Measurements from ENCODE around the gene PITX2. TPM values are rescaled to one million over a fixed set of nuclear protein-coding genes. Genes with fewer than 3 reads are reported as not detected.

Gene PITX2
- total RNA-seq, 1 donor from 2014 or later = 13.8 TPM

DNA sequence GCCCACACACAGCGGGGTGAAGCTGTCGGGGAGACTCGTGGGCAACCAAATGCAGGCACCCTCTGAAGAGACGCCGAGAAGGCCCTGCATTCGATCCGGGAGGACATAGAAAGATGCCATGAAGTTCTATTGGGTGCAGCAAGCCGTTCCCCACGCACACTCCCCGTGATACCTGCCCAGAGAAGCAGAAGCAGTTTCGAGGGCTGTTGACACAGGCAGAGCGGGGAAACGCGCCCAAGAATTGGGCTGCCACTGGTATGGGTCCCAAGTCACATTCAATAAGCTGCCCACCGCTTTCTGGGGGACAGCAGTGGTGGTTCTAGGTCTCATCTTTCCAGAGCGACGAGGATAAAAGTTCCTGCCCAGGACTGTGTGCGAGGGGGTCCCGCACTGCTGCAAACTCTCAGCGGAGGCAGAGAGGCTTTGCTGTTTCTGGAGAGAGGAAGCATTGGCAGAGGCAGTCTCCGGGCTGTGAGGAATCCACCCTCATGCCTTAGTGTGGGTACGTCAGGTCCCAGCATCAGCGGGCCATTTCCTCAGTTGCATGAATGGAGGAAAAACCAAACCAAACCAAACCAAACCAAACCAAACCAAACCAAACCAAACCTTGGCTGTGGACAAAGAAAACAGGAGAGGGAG is 10.1 kb downstream of the PITX2 start:
- DNase-seq (ENCODE audit: extremely low spot score, unreplicated experiment) = no peak
- Mint-ChIP-seq H3K27ac (no peak overlapping the region), H3K27me3 (peaks cover 85% of the 10 kb centered on the region), H3K4me3 (no peak overlapping the region), H3K4me1 (ENCODE audit: unreplicated experiment) (peaks cover 15% of the 10 kb centered on the region), H3K9me3 (no peaks in the 10 kb centered on the region), H3K36me3 (no peaks in the 10 kb centered on the region)
- TF ChIP-seq, protein P1, sequence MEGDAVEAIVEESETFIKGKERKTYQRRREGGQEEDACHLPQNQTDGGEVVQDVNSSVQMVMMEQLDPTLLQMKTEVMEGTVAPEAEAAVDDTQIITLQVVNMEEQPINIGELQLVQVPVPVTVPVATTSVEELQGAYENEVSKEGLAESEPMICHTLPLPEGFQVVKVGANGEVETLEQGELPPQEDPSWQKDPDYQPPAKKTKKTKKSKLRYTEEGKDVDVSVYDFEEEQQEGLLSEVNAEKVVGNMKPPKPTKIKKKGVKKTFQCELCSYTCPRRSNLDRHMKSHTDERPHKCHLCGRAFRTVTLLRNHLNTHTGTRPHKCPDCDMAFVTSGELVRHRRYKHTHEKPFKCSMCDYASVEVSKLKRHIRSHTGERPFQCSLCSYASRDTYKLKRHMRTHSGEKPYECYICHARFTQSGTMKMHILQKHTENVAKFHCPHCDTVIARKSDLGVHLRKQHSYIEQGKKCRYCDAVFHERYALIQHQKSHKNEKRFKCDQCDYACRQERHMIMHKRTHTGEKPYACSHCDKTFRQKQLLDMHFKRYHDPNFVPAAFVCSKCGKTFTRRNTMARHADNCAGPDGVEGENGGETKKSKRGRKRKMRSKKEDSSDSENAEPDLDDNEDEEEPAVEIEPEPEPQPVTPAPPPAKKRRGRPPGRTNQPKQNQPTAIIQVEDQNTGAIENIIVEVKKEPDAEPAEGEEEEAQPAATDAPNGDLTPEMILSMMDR (conservative IDR thresholded peaks at IDR 0.05) = no peak

DNA sequence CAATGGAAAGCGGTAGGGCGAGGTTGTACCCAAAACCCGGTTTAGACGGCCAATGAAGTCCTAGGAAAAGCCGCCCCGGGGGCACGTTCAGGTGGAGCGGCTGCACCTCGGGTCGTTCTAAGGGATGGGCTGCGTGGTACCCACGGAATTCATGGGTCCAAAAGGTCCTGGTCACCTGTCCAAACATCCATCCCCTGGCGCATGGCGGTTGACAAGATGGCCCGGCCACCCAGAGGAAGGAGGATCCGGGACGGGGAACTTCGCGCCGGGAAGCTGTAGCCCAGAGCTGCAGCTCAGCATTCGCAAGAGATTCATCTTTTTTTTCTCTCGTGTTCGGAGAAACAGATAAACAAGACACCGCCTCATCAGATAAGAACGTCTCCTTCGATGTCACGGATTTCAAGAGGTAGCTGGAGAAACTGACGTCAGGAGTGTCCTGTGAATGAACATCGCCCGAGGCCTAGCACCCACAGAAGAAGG is 10.9 kb downstream of the PITX2 start:
- no peak overlapping the region for H3K27ac Mint-ChIP-seq
- H3K9me3 Mint-ChIP-seq = no peaks in the 10 kb centered on the region
- no peak for DNase-seq (ENCODE audit: extremely low spot score, unreplicated experiment)
- no peaks in the 10 kb centered on the region for H3K36me3 Mint-ChIP-seq
- H3K4me3 Mint-ChIP-seq = no peak overlapping the region
- peaks cover 15% of the 10 kb centered on the region for H3K4me1 Mint-ChIP-seq (ENCODE audit: unreplicated experiment)
- TF ChIP-seq, protein P1 (conservative IDR thresholded peaks at IDR 0.05) = no peak
- H3K27me3 Mint-ChIP-seq = peaks cover 78% of the 10 kb centered on the region

DNA sequence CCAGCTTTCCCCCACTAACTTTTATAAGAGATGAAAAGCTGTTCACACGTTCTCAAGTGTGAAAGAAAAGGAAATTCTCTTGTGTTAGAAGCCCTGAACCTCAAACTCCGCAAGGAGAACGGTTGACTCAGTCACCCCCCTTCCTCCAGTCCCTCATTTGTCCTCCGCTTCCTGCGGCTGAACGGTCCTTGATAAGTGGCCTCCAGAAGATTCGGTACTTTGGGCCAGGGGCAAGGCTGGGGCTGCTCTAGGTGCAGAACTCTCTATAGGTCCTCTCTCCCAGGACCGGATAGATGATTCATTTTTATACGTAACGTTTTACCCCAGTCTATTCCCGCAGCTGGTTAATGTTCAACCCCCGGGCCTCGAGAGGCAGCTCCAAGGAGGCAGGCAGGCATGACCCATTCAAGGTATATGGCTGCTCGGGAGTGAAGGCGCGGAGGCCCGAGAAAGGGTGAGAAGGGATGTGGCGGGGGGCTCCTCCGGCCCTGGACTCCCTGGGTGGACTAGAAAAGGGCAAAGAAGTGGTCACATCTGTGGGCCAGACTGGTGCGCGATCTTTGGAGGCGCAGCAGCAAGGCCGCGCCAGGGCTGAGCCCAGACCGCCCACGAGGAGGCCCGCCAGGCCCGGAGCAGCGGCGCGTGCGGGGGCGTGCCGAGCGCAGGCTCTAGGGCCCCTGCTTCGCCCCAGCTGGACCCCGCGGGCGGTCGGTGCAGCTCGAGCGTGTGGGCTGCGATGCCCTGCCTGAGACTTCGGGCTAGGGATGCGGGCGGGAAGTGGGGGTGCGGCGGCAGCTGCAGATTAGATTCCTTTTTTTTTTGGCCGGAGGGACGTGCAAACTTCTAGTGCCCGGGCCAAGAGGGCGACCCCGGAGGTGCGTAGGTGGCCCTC is 11.7 kb downstream of the PITX2 start:
- H3K36me3 Mint-ChIP-seq = no peaks in the 10 kb centered on the region
- peaks cover 70% of the 10 kb centered on the region for H3K27me3 Mint-ChIP-seq
- DNase-seq (ENCODE audit: extremely low spot score, unreplicated experiment) = no peak
- TF ChIP-seq, protein P1 (conservative IDR thresholded peaks at IDR 0.05) = no peak
- H3K4me3 Mint-ChIP-seq = no peak overlapping the region
- no peaks in the 10 kb centered on the region for H3K9me3 Mint-ChIP-seq
- H3K4me1 Mint-ChIP-seq (ENCODE audit: unreplicated experiment) = peaks cover 11% of the 10 kb centered on the region
- H3K27ac Mint-ChIP-seq = no peak overlapping the region

DNA sequence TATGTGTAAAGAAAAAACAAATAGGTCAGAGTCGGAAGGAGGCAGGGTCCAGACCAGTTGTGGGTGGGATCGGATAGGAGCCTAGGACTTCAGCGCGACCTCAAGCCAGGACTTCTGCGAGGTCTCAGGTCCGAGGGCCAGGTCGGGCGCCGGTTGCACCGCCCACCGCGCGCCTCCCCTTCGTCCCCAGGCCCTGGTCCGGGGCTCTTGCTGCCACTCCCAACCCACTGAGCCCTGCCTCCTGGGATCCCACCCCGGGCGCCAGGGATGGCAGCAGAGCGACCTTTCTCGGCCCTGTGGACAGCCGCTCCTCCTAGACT is 12.3 kb downstream of the PITX2 start:
- H3K4me3 Mint-ChIP-seq = no peak overlapping the region
- no peaks in the 10 kb centered on the region for H3K36me3 Mint-ChIP-seq
- H3K9me3 Mint-ChIP-seq = no peaks in the 10 kb centered on the region
- H3K27me3 Mint-ChIP-seq = peaks cover 64% of the 10 kb centered on the region
- H3K27ac Mint-ChIP-seq = no peak overlapping the region
- TF ChIP-seq, protein P1 (conservative IDR thresholded peaks at IDR 0.05) = no peak
- peaks cover 5% of the 10 kb centered on the region for H3K4me1 Mint-ChIP-seq (ENCODE audit: unreplicated experiment)
- DNase-seq (ENCODE audit: extremely low spot score, unreplicated experiment) = no peak

DNA sequence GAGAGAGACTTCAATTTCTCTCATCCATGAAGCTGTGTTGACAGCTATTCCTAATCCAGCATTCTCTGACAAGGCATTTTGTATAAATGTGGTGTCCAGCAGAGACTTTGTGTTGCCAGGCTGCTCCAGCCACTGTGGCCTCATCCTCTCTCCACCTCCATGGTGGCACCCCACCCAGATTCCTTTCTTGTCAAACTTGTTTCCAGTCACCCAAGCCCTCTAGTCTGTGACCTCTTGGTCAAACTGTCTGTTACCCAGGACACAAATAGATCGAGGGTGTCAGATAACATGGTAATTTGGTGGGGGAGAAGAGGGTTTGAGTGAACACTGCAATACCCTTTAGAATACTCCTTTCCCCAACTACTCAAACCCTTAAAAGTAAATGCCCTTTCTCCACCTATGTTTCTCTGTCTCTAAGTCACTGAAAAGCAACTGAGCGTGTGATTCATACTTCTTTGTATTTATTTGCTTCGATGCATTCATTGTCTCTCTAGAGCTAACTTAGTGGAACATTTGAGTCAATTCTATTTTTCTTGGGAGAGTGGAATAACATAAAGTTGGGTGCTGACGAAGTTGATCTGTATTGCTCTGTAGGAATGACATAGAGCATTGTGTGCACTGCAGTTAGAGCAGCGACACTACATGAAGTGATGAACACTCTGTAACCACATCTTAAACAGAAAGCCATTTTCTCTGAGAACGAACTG is 13.7 kb downstream of the PITX2 start:
- DNase-seq (ENCODE audit: extremely low spot score, unreplicated experiment) = no peak
- H3K27ac Mint-ChIP-seq = no peak overlapping the region
- peaks cover 50% of the 10 kb centered on the region for H3K27me3 Mint-ChIP-seq
- TF ChIP-seq, protein P1 (conservative IDR thresholded peaks at IDR 0.05) = no peak
- no peaks in the 10 kb centered on the region for H3K9me3 Mint-ChIP-seq
- no peaks in the 10 kb centered on the region for H3K36me3 Mint-ChIP-seq
- no peaks in the 10 kb centered on the region for H3K4me1 Mint-ChIP-seq (ENCODE audit: unreplicated experiment)
- H3K4me3 Mint-ChIP-seq = no peak overlapping the region

Measured in type B pancreatic cell (in vitro differentiated cells).